K562 (cell line): ENCODE results near the gene RALB. TPM values are rescaled to one million over a fixed set of nuclear protein-coding genes. Genes with fewer than 3 reads are reported as not detected.

Experiments
- CBX2 ChIP-seq: fragments of 200-600 bp; sonication (generic); IDR thresholded peaks from one replicate; pipeline ENCODE4 v1.6.1; 2012; ENCODE audit warnings: mild to moderate bottlenecking, low read length, inconsistent platforms; ENCODE audit not compliant: insufficient read depth, poor library complexity, severe bottlenecking
- ERF ChIP-seq: fragments of 450-650 bp; formaldehyde crosslinking; IDR thresholded peaks from 2 replicates; pipeline ENCODE4 v1.4.0; 2020; ENCODE audit warnings: mild to moderate bottlenecking, mixed read lengths
- ETS2 ChIP-seq: IDR thresholded peaks from 2 replicates; pipeline ENCODE4 v1.6.1; 2016; ENCODE audit warnings: borderline replicate concordance, missing genetic modification characterization, mild to moderate bottlenecking, moderate library complexity, missing compliant biosample characterization; ENCODE audit not compliant: poor library complexity, severe bottlenecking
- GABPB1 ChIP-seq: sonication (generic); formaldehyde crosslinking; IDR thresholded peaks from 2 replicates; pipeline ENCODE4 v1.8.0; 2022; ENCODE audit warnings: mild to moderate bottlenecking, missing genetic modification reagents
- HCFC1 ChIP-seq: IDR thresholded peaks from 2 replicates; pipeline ENCODE4 v1.6.1; 2012; ENCODE audit warnings: low read depth, low read length, improper control_type of control experiment
- HMG20B ChIP-seq: fragments of 250-450 bp; sonication (Bioruptor Pico); IDR thresholded peaks from 2 replicates; pipeline ENCODE4 v1.5.0; 2021; ENCODE audit warnings: mild to moderate bottlenecking
- HNRNPLL ChIP-seq: fragments of 200-400 bp; formaldehyde crosslinking; IDR thresholded peaks from 2 replicates; pipeline ENCODE4 v1.6.1; 2017; ENCODE audit warnings: low read length, low read depth, mild to moderate bottlenecking; ENCODE audit not compliant: poor library complexity, severe bottlenecking
- PTBP1 ChIP-seq: fragments of 200-400 bp; formaldehyde crosslinking; IDR thresholded peaks from 2 replicates; pipeline ENCODE4 v1.6.1; 2017; ENCODE audit warnings: low read depth, low read length
- PTTG1 ChIP-seq: fragments of 450-650 bp; IDR thresholded peaks from 2 replicates; pipeline ENCODE4 v1.6.1; 2016; ENCODE audit warnings: low read depth, mild to moderate bottlenecking, missing genetic modification characterization, missing compliant biosample characterization
- RAD21 ChIP-seq, 2 experiments: fragments of 250-450 bp in 1 of 2; fragments of 450-650 bp in 1 of 2; sonication (Bioruptor Pico) in 1 of 2; formaldehyde crosslinking in 1 of 2; IDR thresholded peaks in 1 of 2; conservative IDR thresholded peaks in 1 of 2; 2 replicates each; pipeline versions ENCODE4 v1.4.0 to v1.8.0; 2020 to 2022; ENCODE audit warnings: mild to moderate bottlenecking in 2 of 2, moderate library complexity in 1 of 2
- RBM34 ChIP-seq: fragments of 200-400 bp; formaldehyde crosslinking; IDR thresholded peaks from 2 replicates; pipeline ENCODE4 v1.6.1; 2018; ENCODE audit warnings: low read length, borderline replicate concordance; ENCODE audit not compliant: insufficient read depth
- SRSF1 ChIP-seq: fragments of 200-400 bp; formaldehyde crosslinking; IDR thresholded peaks from 2 replicates; pipeline ENCODE4 v1.6.1; 2017; ENCODE audit warnings: mild to moderate bottlenecking, low read depth, low read length, moderate library complexity
- TAF7 ChIP-seq: fragments of 450-650 bp; IDR thresholded peaks from 2 replicates; pipeline ENCODE4 v1.6.1; 2016; ENCODE audit warnings: missing genetic modification characterization, missing compliant biosample characterization
- YBX1 ChIP-seq: fragments of 450-650 bp; IDR thresholded peaks from 2 replicates; pipeline ENCODE4 v1.7.1; 2016; ENCODE audit warnings: mild to moderate bottlenecking
- ZBED1 ChIP-seq: IDR thresholded peaks from 2 replicates; pipeline ENCODE4 v1.6.1; 2014
- ZNF146 ChIP-seq: IDR thresholded peaks from one replicate; pipeline ENCODE4 v1.6.1; 2018; ENCODE audit warnings: missing compliant biosample characterization; ENCODE audit not compliant: unreplicated experiment
- ZNF212 ChIP-seq: fragments of 450-650 bp; formaldehyde crosslinking; IDR thresholded peaks from 2 replicates; pipeline ENCODE4 v1.4.0; 2020; ENCODE audit warnings: mild to moderate bottlenecking
- ZNF274 ChIP-seq: IDR thresholded peaks from 2 replicates; pipeline ENCODE4 v1.6.1; 2011; ENCODE audit warnings: low read depth, mild to moderate bottlenecking, low read length, moderate library complexity, borderline replicate concordance
- ZNF644 ChIP-seq: fragments of 200-800 bp; sonication (Bioruptor generic); IDR thresholded peaks from 2 replicates; pipeline ENCODE4 v1.6.1; 2016; ENCODE audit warnings: low read depth, missing genetic modification characterization, missing compliant biosample characterization
- polyA plus RNA-seq, 8 experiments: library from polyadenylated mRNA; depleted of rRNA in 4 of 8; stranded (reverse) in 5 of 8; unstranded in 3 of 8; fragments of >200 nt; fragmentation: Nextera tagmentation in 2 of 8; fragmentation: Illumina TruSeq in 1 of 8; extraction: Ambion mirVana in 2 of 8; extraction: Trizol in 1 of 8; gene quantifications; 2 replicates each; pipeline versions ENCODE4 v1.2.1 to v1.2.3, GENCODE V29; 2011 to 2014; ENCODE audit warnings: inconsistent platforms in 1 of 8, missing spikeins in 1 of 8
- total RNA-seq, 7 experiments: library from RNA; depleted of rRNA in 6 of 7; stranded (reverse); fragments of >200 nt in 6 of 7; fragmentation: Illumina TruSeq in 2 of 7; extraction: Trizol in 2 of 7; gene quantifications; 2 replicates each; pipeline versions ENCODE4 v1.2.1 to v1.2.3, GENCODE V29; 2011 to 2021; ENCODE audit warnings: low replicate concordance in 1 of 7
- TF ChIP-seq, protein P1 (sequence below): sonication (generic); formaldehyde crosslinking; IDR thresholded peaks from 2 replicates; pipeline ENCODE4 v1.8.1; 2023; ENCODE audit warnings: missing genetic modification reagents, mild to moderate bottlenecking, borderline replicate concordance
- TF ChIP-seq, protein P2 (sequence below): fragments of 250-450 bp; sonication (Bioruptor Pico); IDR thresholded peaks from 2 replicates; pipeline ENCODE4 v1.9.0; 2021; ENCODE audit warnings: mild to moderate bottlenecking
- TF ChIP-seq, protein P3 (sequence below): sonication (generic); formaldehyde crosslinking; IDR thresholded peaks from 2 replicates; pipeline ENCODE4 v1.8.0; 2022; ENCODE audit warnings: mild to moderate bottlenecking, low read depth, missing genetic modification reagents

The RALB gene
- total and polyA plus RNA-seq, 9 of the 15 experiments (the other 6 are each of a cell fraction or from before 2014, with no cell fraction given) = 14.8 to 65.6 (median 38.4) TPM

DNA sequence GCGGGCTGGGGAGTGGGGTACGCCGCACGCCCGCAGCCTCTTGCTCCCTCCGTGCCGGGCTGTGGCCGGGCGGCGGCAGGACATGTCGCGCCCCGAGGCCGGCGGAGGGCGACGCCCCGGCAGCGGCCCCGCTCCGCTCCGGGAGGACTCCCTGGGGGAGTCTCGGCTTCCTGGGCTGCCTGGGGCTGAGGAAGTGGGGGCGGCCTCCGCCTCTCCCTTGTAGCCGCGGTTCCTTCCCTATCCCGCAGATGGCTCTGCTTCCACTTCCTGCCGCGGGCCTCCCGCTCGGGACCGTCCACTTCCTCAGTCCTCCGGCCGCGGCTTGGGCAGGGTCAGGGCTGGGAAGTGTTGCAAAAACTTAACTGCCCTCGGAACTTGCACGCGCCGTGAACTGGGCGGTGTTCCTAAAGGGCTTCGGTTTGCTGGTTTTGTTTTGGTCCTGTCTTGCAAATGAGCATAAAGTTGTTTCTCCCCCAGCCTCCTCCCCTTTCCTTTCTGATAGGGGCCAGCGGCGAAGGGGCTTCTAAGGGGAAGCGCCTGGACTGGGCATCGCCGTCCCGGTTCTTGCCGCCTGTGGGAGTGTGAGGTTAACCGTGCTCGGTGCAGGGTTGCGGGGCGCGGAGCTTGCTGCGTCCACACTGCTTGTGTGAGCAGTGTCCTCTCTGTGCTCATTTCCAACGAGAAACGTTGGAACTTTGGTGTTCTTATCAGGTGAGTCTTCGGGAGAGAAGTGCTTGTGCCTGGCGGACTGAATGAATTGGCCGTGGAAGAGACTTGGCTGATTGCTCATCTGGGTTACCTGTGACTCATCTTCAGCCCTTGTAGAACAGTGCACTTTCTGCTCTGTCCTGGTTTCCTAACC, 600 bp downstream of the RALB start (continued):
- TF ChIP-seq SRSF1 (no peak), ZNF274 (no peak), GABPB1 (CRISPR knock-in tag) (peak; percentile 67), ERF (CRISPR knock-in tag) (no peak), ZNF212 (CRISPR knock-in tag) (no peak), PTTG1 (tag) (no peak), RAD21 (CRISPR knock-in tag; conservative IDR thresholded peaks at IDR 0.05 in 1 of 2, IDR thresholded peaks at IDR 0.05 in 1 of 2) (peak; percentile 51 to 66), HMG20B (no peak), ZBED1 (0 out of 2 replicates have a peak, but pooled peaks have one; percentile 44), PTBP1 (no peak), HNRNPLL (no peak), ETS2 (tag) (peak; percentile 41), YBX1 (no peak), HCFC1 (peak; percentile 56; the same call in 1 of the 2 replicates), ZNF644 (no peak), RBM34 (no peak), CBX2 (no peak), TAF7 (tag) (no peak), ZNF146 (CRISPR knock-in tag) (no peak)
- TF ChIP-seq, protein P1, sequence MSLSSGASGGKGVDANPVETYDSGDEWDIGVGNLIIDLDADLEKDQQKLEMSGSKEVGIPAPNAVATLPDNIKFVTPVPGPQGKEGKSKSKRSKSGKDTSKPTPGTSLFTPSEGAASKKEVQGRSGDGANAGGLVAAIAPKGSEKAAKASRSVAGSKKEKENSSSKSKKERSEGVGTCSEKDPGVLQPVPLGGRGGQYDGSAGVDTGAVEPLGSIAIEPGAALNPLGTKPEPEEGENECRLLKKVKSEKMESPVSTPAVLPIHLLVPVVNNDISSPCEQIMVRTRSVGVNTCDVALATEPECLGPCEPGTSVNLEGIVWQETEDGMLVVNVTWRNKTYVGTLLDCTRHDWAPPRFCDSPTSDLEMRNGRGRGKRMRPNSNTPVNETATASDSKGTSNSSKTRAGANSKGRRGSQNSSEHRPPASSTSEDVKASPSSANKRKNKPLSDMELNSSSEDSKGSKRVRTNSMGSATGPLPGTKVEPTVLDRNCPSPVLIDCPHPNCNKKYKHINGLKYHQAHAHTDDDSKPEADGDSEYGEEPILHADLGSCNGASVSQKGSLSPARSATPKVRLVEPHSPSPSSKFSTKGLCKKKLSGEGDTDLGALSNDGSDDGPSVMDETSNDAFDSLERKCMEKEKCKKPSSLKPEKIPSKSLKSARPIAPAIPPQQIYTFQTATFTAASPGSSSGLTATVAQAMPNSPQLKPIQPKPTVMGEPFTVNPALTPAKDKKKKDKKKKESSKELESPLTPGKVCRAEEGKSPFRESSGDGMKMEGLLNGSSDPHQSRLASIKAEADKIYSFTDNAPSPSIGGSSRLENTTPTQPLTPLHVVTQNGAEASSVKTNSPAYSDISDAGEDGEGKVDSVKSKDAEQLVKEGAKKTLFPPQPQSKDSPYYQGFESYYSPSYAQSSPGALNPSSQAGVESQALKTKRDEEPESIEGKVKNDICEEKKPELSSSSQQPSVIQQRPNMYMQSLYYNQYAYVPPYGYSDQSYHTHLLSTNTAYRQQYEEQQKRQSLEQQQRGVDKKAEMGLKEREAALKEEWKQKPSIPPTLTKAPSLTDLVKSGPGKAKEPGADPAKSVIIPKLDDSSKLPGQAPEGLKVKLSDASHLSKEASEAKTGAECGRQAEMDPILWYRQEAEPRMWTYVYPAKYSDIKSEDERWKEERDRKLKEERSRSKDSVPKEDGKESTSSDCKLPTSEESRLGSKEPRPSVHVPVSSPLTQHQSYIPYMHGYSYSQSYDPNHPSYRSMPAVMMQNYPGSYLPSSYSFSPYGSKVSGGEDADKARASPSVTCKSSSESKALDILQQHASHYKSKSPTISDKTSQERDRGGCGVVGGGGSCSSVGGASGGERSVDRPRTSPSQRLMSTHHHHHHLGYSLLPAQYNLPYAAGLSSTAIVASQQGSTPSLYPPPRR (CRISPR knock-in tag) = no peak
- TF ChIP-seq, protein P2, sequence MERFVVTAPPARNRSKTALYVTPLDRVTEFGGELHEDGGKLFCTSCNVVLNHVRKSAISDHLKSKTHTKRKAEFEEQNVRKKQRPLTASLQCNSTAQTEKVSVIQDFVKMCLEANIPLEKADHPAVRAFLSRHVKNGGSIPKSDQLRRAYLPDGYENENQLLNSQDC (CRISPR knock-in tag) = no peak
- TF ChIP-seq, protein P3, sequence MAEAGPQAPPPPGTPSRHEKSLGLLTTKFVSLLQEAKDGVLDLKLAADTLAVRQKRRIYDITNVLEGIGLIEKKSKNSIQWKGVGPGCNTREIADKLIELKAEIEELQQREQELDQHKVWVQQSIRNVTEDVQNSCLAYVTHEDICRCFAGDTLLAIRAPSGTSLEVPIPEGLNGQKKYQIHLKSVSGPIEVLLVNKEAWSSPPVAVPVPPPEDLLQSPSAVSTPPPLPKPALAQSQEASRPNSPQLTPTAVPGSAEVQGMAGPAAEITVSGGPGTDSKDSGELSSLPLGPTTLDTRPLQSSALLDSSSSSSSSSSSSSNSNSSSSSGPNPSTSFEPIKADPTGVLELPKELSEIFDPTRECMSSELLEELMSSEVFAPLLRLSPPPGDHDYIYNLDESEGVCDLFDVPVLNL (CRISPR knock-in tag) = no peak
